H1 (cell line): ENCODE measurements around the gene TCF7L2. TPM values are rescaled to one million over a fixed set of nuclear protein-coding genes. Genes with fewer than 3 reads are reported as not detected.

ENCODE experiments used
- CTCF ChIA-PET: fragments of 300-600 bp; sonication (Branson Sonifier 250); formaldehyde crosslinking; loops from one replicate; lab custom pipeline; 2021; ENCODE audit not compliant: partially characterized antibody; lab: Charles Lee
- POLR2A ChIA-PET: fragments of 300-600 bp; sonication (Branson Sonifier 250); formaldehyde crosslinking; loops from one replicate; lab custom pipeline; 2021; ENCODE audit warnings: inconsistent platforms; ENCODE audit not compliant: partially characterized antibody; lab: Charles Lee
- DNase-seq, 2 experiments: peaks; one replicate each; pipeline versions ENCODE4 v3.0.0 to v3.0.0-alpha.2; 2010 to 2022; ENCODE audit warnings: low spot score in 2 of 2, low read depth in 1 of 2, mixed read lengths in 1 of 2
- FAIRE-seq: peaks from 2 replicates; lab custom pipeline; 2011; peaks lifted over from hg19 to GRCh38; lab: Jason Lieb, UNC
- H2AFZ ChIP-seq: 2 replicates; pipeline ENCODE4 v1.8.1; 2012; ENCODE audit warnings: low read length, inconsistent platforms
- H2AK5ac ChIP-seq: 2 replicates; pipeline ENCODE4 v1.6.1; 2013; ENCODE audit warnings: low read depth, low read length
- H2BK120ac ChIP-seq: replicated peaks from 2 replicates; pipeline ENCODE3; 2013; ENCODE audit warnings: low read depth, low read length, inconsistent platforms
- H2BK12ac ChIP-seq: 2 replicates; pipeline ENCODE4 v1.6.1; 2013; ENCODE audit warnings: low read depth, low read length
- H2BK15ac ChIP-seq: 2 replicates; pipeline ENCODE4 v1.6.1; 2013; ENCODE audit warnings: low read length
- H2BK20ac ChIP-seq: 2 replicates; pipeline ENCODE4 v1.6.1; 2013; ENCODE audit warnings: low read length
- H2BK5ac ChIP-seq: 2 replicates; pipeline ENCODE4 v1.6.1; 2013; ENCODE audit warnings: low read depth, low read length
- H3K14ac ChIP-seq: 2 replicates; pipeline ENCODE4 v1.6.1; 2013; ENCODE audit warnings: inconsistent platforms; ENCODE audit not compliant: insufficient read length
- H3K18ac ChIP-seq: 2 replicates; pipeline ENCODE4 v1.6.1; 2013; ENCODE audit warnings: low read length; ENCODE audit errors: extremely low read depth
- H3K23ac ChIP-seq: 2 replicates; pipeline ENCODE4 v1.6.1; 2013; ENCODE audit warnings: inconsistent platforms; ENCODE audit not compliant: insufficient read length
- H3K23me2 ChIP-seq: 2 replicates; pipeline ENCODE4 v1.6.1; 2013; ENCODE audit warnings: low read depth, low read length
- H3K27ac ChIP-seq: 2 replicates; pipeline ENCODE4 v1.6.1; 2011; ENCODE audit warnings: low read depth, low read length, inconsistent platforms
- H3K27me3 ChIP-seq, 4 experiments: replicated peaks in 1 of 4; 1 replicate in 1 of 4; 2 replicates in 3 of 4; pipeline versions ENCODE4 v1.6.1 to v1.8.1; 2011 to 2013; ENCODE audit warnings: low read length in 3 of 4, mild to moderate bottlenecking in 3 of 4, inconsistent platforms in 2 of 4, mixed read lengths in 2 of 4, moderate library complexity in 1 of 4; ENCODE audit not compliant: control insufficient read depth in 3 of 4, insufficient read depth in 3 of 4; ENCODE audit errors: extremely low read depth in 1 of 4
- H3K36me3 ChIP-seq, 4 experiments: 2 replicates each; pipeline versions ENCODE4 v1.6.1 to v1.8.1; 2011 to 2013; ENCODE audit warnings: mild to moderate bottlenecking in 4 of 4, low read length in 3 of 4, moderate library complexity in 2 of 4, control low read depth in 1 of 4, inconsistent platforms in 1 of 4; ENCODE audit not compliant: insufficient read depth in 4 of 4, control insufficient read depth in 2 of 4
- H3K4ac ChIP-seq: replicated peaks from 2 replicates; pipeline ENCODE3; 2013; ENCODE audit warnings: low read length, low read depth, mixed read lengths, inconsistent platforms; ENCODE audit not compliant: insufficient read length
- H3K4me1 ChIP-seq, 4 experiments: replicated peaks in 1 of 4; 1 replicate in 1 of 4; 2 replicates in 3 of 4; pipeline versions ENCODE4 v1.6.1 to v1.8.1; 2011 to 2013; ENCODE audit warnings: low read length in 3 of 4, inconsistent platforms in 2 of 4, mixed read lengths in 1 of 4; ENCODE audit not compliant: insufficient read depth in 4 of 4, control insufficient read depth in 3 of 4
- H3K4me2 ChIP-seq, 2 experiments: 2 replicates each; pipeline versions ENCODE4 v1.6.1 to v1.8.1; 2011 to 2013; ENCODE audit warnings: low read depth in 2 of 2, low read length in 2 of 2, control low read depth in 1 of 2, inconsistent platforms in 1 of 2, mild to moderate bottlenecking in 1 of 2; ENCODE audit not compliant: insufficient read depth in 1 of 2
- H3K4me3 ChIP-seq, 4 experiments: fragments of 200-600, 300-600 bp in 1 of 4; sonication (generic), shearing (Covaris generic), sonication (Bioruptor Twin) in 1 of 4; 2 replicates each; pipeline versions ENCODE4 v1.5.1 to v1.8.1; 2011 to 2016; ENCODE audit warnings: low read length in 4 of 4, low read depth in 3 of 4, control low read depth in 2 of 4, inconsistent platforms in 2 of 4, mild to moderate bottlenecking in 2 of 4, mixed read lengths in 1 of 4, moderate library complexity in 1 of 4; ENCODE audit not compliant: insufficient read depth in 2 of 4; ENCODE audit errors: extremely low read depth in 1 of 4
- H3K56ac ChIP-seq: replicated peaks from 2 replicates; pipeline ENCODE3; 2013; ENCODE audit warnings: low read depth, mild to moderate bottlenecking, mixed read lengths, low read length, inconsistent platforms; ENCODE audit not compliant: insufficient read length
- H3K79me1 ChIP-seq: 2 replicates; pipeline ENCODE4 v1.6.1; 2013; ENCODE audit warnings: low read depth, low read length, control low read depth
- H3K79me2 ChIP-seq, 2 experiments: 2 replicates each; pipeline versions ENCODE4 v1.6.1 to v1.8.1; 2012 to 2013; ENCODE audit warnings: low read length in 2 of 2, mild to moderate bottlenecking in 2 of 2, inconsistent platforms in 1 of 2; ENCODE audit not compliant: insufficient read depth in 2 of 2, control insufficient read depth in 1 of 2
- H3K9ac ChIP-seq, 4 experiments: replicated peaks in 1 of 4; 1 replicate in 1 of 4; 2 replicates in 3 of 4; pipeline versions ENCODE4 v1.6.1 to v1.8.1; 2011 to 2013; ENCODE audit warnings: low read depth in 3 of 4, low read length in 3 of 4, control low read depth in 2 of 4, mild to moderate bottlenecking in 2 of 4, moderate library complexity in 2 of 4, inconsistent platforms in 1 of 4; ENCODE audit errors: extremely low read depth in 1 of 4
- H3K9me3 ChIP-seq, 2 experiments: 2 replicates each; pipeline versions ENCODE4 v1.6.1 to v1.8.1; 2012 to 2013; ENCODE audit warnings: mild to moderate bottlenecking in 2 of 2, moderate library complexity in 2 of 2, control low read depth in 1 of 2, inconsistent platforms in 1 of 2, low read depth in 1 of 2, low read length in 1 of 2, mixed read lengths in 1 of 2; ENCODE audit not compliant: insufficient read depth in 2 of 2
- H4K20me1 ChIP-seq, 2 experiments: replicated peaks in 1 of 2; 2 replicates each; pipeline versions ENCODE3 to v1.8.1; 2011 to 2013; ENCODE audit warnings: inconsistent platforms in 2 of 2, low read length in 2 of 2, mild to moderate bottlenecking in 1 of 2; ENCODE audit not compliant: insufficient read depth in 2 of 2, control insufficient read depth in 1 of 2
- H4K5ac ChIP-seq: 2 replicates; pipeline ENCODE4 v1.6.1; 2013; ENCODE audit warnings: low read length, low read depth, mixed read lengths, inconsistent platforms; ENCODE audit not compliant: insufficient read length
- H4K8ac ChIP-seq: 2 replicates; pipeline ENCODE4 v1.8.0; 2013; ENCODE audit warnings: mild to moderate bottlenecking, moderate library complexity, low read length, inconsistent platforms; ENCODE audit not compliant: insufficient read depth; ENCODE audit errors: extremely low read depth
- H4K91ac ChIP-seq: replicated peaks from 2 replicates; pipeline ENCODE3; 2013; ENCODE audit warnings: low read length, mixed read lengths, inconsistent platforms; ENCODE audit not compliant: insufficient read length
- CHD2 ChIP-seq: IDR thresholded peaks from 2 replicates; pipeline ENCODE4 v1.6.1; 2012; ENCODE audit warnings: low read length, improper control_type of control experiment
- EP300 ChIP-seq, 2 experiments: IDR thresholded peaks; 1 replicate in 1 of 2; 2 replicates in 1 of 2; pipeline ENCODE4 v1.6.1; 2011 to 2012; ENCODE audit warnings: low read depth in 2 of 2, low read length in 2 of 2, mild to moderate bottlenecking in 2 of 2, borderline replicate concordance in 1 of 2, inconsistent platforms in 1 of 2, moderate library complexity in 1 of 2
- HDAC2 ChIP-seq, 2 experiments: fragments of 300-600 bp in 1 of 2; sonication (generic) in 1 of 2; IDR thresholded peaks; 2 replicates each; pipeline ENCODE4 v1.6.1; 2011 to 2012; ENCODE audit warnings: low read depth in 2 of 2, low read length in 2 of 2, mild to moderate bottlenecking in 2 of 2, moderate library complexity in 2 of 2, borderline replicate concordance in 1 of 2, inconsistent platforms in 1 of 2
- SUZ12 ChIP-seq: fragments of 200-600 bp; sonication (generic); IDR thresholded peaks from 2 replicates; pipeline ENCODE4 v1.6.1; 2012; ENCODE audit warnings: mild to moderate bottlenecking, inconsistent platforms, low read length, moderate library complexity, mixed read lengths
- TAF1 ChIP-seq: IDR thresholded peaks from 2 replicates; pipeline ENCODE4 v1.6.1; 2011; ENCODE audit warnings: mild to moderate bottlenecking, low read depth, low read length
- TBP ChIP-seq: IDR thresholded peaks from 2 replicates; pipeline ENCODE4 v1.6.1; 2011; ENCODE audit warnings: low read depth, low read length, improper control_type of control experiment
- WGBS, 2 experiments: shearing (Covaris generic) in 1 of 2; methylation state at CpG; one replicate each; pipeline versions ENCODE4 v1.1.6 to v1.1.7; 2013 to 2015; ENCODE audit warnings: low lambda C conversion rate in 2 of 2, mixed read lengths in 2 of 2, inconsistent platforms in 1 of 2, low coverage in 1 of 2, missing lambda C conversion rate in 1 of 2; ENCODE audit not compliant: insufficient replicate concordance in 2 of 2, insufficient coverage in 1 of 2, insufficient read length in 1 of 2; ENCODE audit errors: extremely low coverage in 1 of 2, missing lambda C conversion rate in 1 of 2; 5-methylcytosine and 5-hydroxymethylcytosine counted together
- polyA plus RNA-seq, 7 experiments: library from polyadenylated mRNA; depleted of rRNA in 3 of 7; stranded (reverse) in 5 of 7; unstranded in 2 of 7; fragments of >200 nt in 5 of 7; fragments of 200-250 nt in 2 of 7; gene quantifications; 1 replicate in 5 of 7; 2 replicates in 1 of 7; 4 replicates in 1 of 7; pipeline versions ENCODE4 v1.2.1 to v1.2.3, GENCODE V29; 2011 to 2013; ENCODE audit warnings: missing spikeins in 2 of 7, mixed read lengths in 2 of 7
- total RNA-seq: library from RNA; stranded (reverse); fragmentation: NEBNext Ultra II Directional; extraction: Animal tissue kit (Norgen Biotek cat#: 25700); gene quantifications from 2 replicates; pipeline ENCODE4 v1.2.1, GENCODE V29; 2021
- TF ChIP-seq, protein P1 (sequence below): IDR thresholded peaks from 2 replicates; pipeline ENCODE4 v1.6.1; 2012; ENCODE audit warnings: low read length, inconsistent platforms

The TCF7L2 gene
- total and polyA plus RNA-seq, 2 of the 8 experiments (the other 6 are each of a cell fraction or from before 2014, with no cell fraction given) = 33.9 to 67.3 TPM

DNA sequence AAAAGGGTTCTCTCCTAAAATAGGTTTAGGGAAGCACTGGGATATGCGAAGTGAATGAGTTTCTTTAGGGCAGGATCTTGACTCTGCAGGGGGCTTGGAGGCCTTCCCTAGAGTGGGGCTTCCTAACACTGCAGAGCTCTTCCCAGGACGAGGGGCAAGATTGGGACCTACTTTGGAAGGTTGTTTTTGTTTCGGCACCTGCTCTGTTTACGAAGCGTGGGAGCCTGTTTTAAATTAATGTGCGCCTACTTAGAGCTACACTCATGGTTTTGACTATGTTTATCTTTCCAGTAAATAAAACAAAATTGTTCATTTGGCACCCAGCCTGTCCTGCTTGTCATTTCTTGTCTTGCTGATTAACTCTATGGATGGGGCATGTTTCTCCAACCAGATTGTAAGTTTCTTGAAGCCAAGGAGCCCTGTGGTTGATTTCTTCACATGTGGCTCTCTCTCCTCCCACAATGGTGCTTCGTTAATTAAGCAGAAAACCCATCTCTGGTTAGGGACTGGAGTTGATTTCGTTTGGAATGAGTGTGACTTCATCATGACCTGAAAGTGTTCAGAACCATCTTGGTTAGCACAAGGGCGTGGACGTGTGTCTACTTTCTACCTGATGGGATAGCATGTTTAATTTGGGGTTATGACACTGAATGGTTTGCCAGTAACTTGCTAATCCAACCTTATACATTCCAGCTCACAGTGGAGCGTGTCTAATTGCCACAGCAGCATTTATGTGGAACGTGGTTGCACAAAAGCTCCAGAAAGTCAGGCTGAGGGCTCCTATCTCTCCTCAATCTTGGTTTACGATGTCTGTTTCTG, 98.1 kb downstream of the TCF7L2 start:
- H3K18ac ChIP-seq = 0 out of 2 replicates have a peak overlapping the region, but pooled peaks have one; percentile 16
- no peak overlapping the region for H3K56ac ChIP-seq
- H3K23me2 ChIP-seq = peaks cover 1% of the 10 kb centered on the region; the same call in 1 of the 2 replicates
- no peak overlapping the region for H2BK12ac ChIP-seq
- DNase-seq (peak in 1 of 2 experiments; percentile 46), FAIRE-seq (peak; percentile 72)
- peaks cover 11 to 98% of the 10 kb centered on the region in 2 experiments; a peak in 3 of 4 replicates for H3K79me2 ChIP-seq
- H3K4me2 ChIP-seq = peak overlapping the region in 1 of 2 experiments; percentile 22; a peak in 2 of 4 replicates
- H4K20me1 ChIP-seq = peaks cover 25 to 41% of the 10 kb centered on the region in 2 experiments
- peaks cover 9 to 37% (median 34%) of the 10 kb centered on the region in 4 experiments for H3K4me1 ChIP-seq
- H3K4me3 ChIP-seq = no peak overlapping the region; a peak in 1 of 8 replicates
- H4K8ac ChIP-seq = no peak overlapping the region
- H3K23ac ChIP-seq = no peak overlapping the region
- H2AFZ ChIP-seq = no peak overlapping the region
- H3K4ac ChIP-seq = no peak overlapping the region
- WGBS, 2 experiments = 75% methylated on average over 13 of the region's 13 CpGs; no CpG with 5 or more reads in 1 of the 2 experiments
- H2BK5ac ChIP-seq = no peak overlapping the region
- H4K5ac ChIP-seq = no peak overlapping the region
- no peak overlapping the region for H2BK120ac ChIP-seq
- H2BK20ac ChIP-seq = no peak overlapping the region
- peaks cover 0 to 1% (median 0%) of the 10 kb centered on the region in 4 experiments; a peak in 2 of 8 replicates for H3K36me3 ChIP-seq
- no peak overlapping the region; the same call in 1 of the 2 replicates for H2AK5ac ChIP-seq
- H3K9ac ChIP-seq = no peak overlapping the region
- H4K91ac ChIP-seq = no peak overlapping the region
- H3K14ac ChIP-seq = no peak overlapping the region
- no peaks in the 10 kb centered on the region for H3K9me3 ChIP-seq
- no peak overlapping the region for H2BK15ac ChIP-seq
- peaks cover 25% of the 10 kb centered on the region for H3K79me1 ChIP-seq
- CTCF ChIA-PET = no interaction called here
- H3K27ac ChIP-seq = no peak overlapping the region
- H3K27me3 ChIP-seq = no peaks in the 10 kb centered on the region
- POLR2A ChIA-PET = interaction anchor here (0.7 to 1.3 kb wide), 3 partner anchors 11 to 17 kb away, joined by 3 read pairs; no protein-coding TSS in a partner anchor
- TF ChIP-seq TAF1 = no peak
- TF ChIP-seq TBP = no peak
- no peak for TF ChIP-seq SUZ12
- TF ChIP-seq HDAC2 (IDR thresholded peaks at IDR 0.05; ENCODE audit: borderline replicate concordance in 1 of 2, low read depth in 2 of 2, low read length in 2 of 2) = no peak
- no peak for TF ChIP-seq EP300 (IDR thresholded peaks at IDR 0.05; ENCODE audit: borderline replicate concordance in 1 of 2, low read depth in 2 of 2, low read length in 2 of 2)
- no peak for TF ChIP-seq CHD2
- TF ChIP-seq, protein P1, sequence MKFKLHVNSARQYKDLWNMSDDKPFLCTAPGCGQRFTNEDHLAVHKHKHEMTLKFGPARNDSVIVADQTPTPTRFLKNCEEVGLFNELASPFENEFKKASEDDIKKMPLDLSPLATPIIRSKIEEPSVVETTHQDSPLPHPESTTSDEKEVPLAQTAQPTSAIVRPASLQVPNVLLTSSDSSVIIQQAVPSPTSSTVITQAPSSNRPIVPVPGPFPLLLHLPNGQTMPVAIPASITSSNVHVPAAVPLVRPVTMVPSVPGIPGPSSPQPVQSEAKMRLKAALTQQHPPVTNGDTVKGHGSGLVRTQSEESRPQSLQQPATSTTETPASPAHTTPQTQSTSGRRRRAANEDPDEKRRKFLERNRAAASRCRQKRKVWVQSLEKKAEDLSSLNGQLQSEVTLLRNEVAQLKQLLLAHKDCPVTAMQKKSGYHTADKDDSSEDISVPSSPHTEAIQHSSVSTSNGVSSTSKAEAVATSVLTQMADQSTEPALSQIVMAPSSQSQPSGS = no peak
